Esophagus muscularis mucosa (tissue), 4 donors: ENCODE results near the gene MEG3. TPM values are rescaled to one million over a fixed set of nuclear protein-coding genes. Genes with fewer than 3 reads are reported as not detected.

Source experiments
- DNase-seq: peaks from one replicate; pipeline ENCODE4 v3.0.0-alpha.2; 2017; ENCODE audit errors: extremely low spot score
- H3K27ac ChIP-seq, 4 donors: fragments of 200-600 bp; sonication (generic); replicated peaks in 1 of 4; 1 replicate in 3 of 4; 2 replicates in 1 of 4; pipeline ENCODE4 v1.5.1; 2016 to 2019; ENCODE audit warnings: mild to moderate bottlenecking in 1 of 4
- H3K27me3 ChIP-seq, 4 donors: fragments of 200-600 bp; sonication (generic); one replicate each; pipeline versions ENCODE4 v1.5.1 to v1.6.0; 2016 to 2019
- H3K36me3 ChIP-seq, 4 donors: fragments of 200-600 bp; sonication (generic); one replicate each; pipeline ENCODE4 v1.5.1; 2016 to 2019
- H3K4me1 ChIP-seq, 4 donors: fragments of 200-600 bp; sonication (generic); one replicate each; pipeline ENCODE4 v1.5.1; 2016 to 2019
- H3K4me3 ChIP-seq, 4 donors: fragments of 200-600 bp; sonication (generic); 1 replicate in 2 of 4; 2 replicates in 2 of 4; pipeline ENCODE4 v1.5.1; 2016 to 2019; ENCODE audit warnings: mild to moderate bottlenecking in 4 of 4, moderate library complexity in 1 of 4
- H3K9me3 ChIP-seq, 4 donors: fragments of 200-600 bp; sonication (generic); 1 replicate in 3 of 4; 2 replicates in 1 of 4; pipeline ENCODE4 v1.5.1; 2016 to 2019
- CTCF ChIP-seq, 3 experiments: fragments of 200-600 bp in 2 of 3; fragments of 450-650 bp in 1 of 3; sonication (generic) in 2 of 3; IDR thresholded peaks; one replicate each; pipeline ENCODE4 v1.5.1; 2017 to 2019; ENCODE audit warnings: antibody characterized with exemption in 3 of 3, mild to moderate bottlenecking in 2 of 3, moderate library complexity in 1 of 3
- EP300 ChIP-seq: sonication (generic); formaldehyde crosslinking; IDR thresholded peaks from one replicate; pipeline ENCODE4 v1.6.1; 2017; ENCODE audit warnings: antibody characterized with exemption
- POLR2A ChIP-seq: fragments of 450-650 bp; IDR thresholded peaks from one replicate; pipeline ENCODE4 v1.6.1; 2017; ENCODE audit warnings: antibody characterized with exemption, moderate library complexity, mild to moderate bottlenecking, low read depth
- POLR2AphosphoS5 ChIP-seq, 2 donors: sonication (generic); formaldehyde crosslinking; IDR thresholded peaks; one replicate each; pipeline ENCODE4 v1.6.1; 2017; ENCODE audit warnings: antibody characterized with exemption in 2 of 2
- WGBS: methylation state at CpG from one replicate; pipeline ENCODE4 v1.1.5; 2018; 5-methylcytosine and 5-hydroxymethylcytosine counted together
- intact Hi-C: fragments of 100-400 bp; cut with DNase I; formaldehyde crosslinking; loops from one replicate; pipeline ENCODE4 v1.15.1; 2023
- total RNA-seq, 4 donors: library from RNA; depleted of rRNA; stranded (reverse); fragments of >200 nt; gene quantifications; one replicate each; pipeline versions ENCODE4 v1.1.0 to v1.2.1, GENCODE V29; 2016

MEG3 gene
- total RNA-seq, 4 donors from 2014 or later, result 9.4 to 53.2 (median 22.1) TPM

- H3K27me3 ChIP-seq, result peaks cover 0 to 21% (median 0%) of the 10 kb centered on the region in 4 donors
- TF ChIP-seq EP300 (no peak), CTCF (IDR thresholded peaks at IDR 0.05) (no peak), POLR2AphosphoS5 (IDR thresholded peaks at IDR 0.05) (no peak), POLR2A (no peak)
- no peak overlapping the region for H3K4me3 ChIP-seq
- DNase-seq, result no peak
- no peaks in the 10 kb centered on the region for H3K9me3 ChIP-seq
- WGBS, result 94% methylated on average over 10 of the region's 11 CpGs
- H3K4me1 ChIP-seq, result no peaks in the 10 kb centered on the region
- no peak overlapping the region for H3K27ac ChIP-seq
- no peaks in the 10 kb centered on the region for H3K36me3 ChIP-seq
- intact Hi-C loops, result no loop called here
Measured at GRCh38 chr14:100784523-100785337, 41.2 kb upstream of the MEG3 start.

DNA sequence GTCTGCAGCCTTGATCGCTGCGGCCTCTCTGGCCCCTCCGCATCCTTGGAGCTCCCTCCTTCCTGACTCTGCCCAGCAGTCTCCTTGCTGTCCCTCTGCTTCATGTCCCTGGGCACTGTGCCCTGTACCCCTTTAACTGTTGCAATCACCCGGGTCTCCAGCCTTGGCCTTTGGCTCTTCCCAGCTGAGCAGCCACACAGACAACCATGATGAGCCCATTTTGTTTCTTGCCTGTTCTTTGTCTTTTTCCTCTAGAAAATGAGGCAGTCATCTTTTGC is 40.6 kb upstream of the MEG3 start:
- Histone ChIP-seq H3K4me3 (no peak overlapping the region), H3K27ac (no peak overlapping the region), H3K36me3 (no peaks in the 10 kb centered on the region), H3K27me3 (peaks cover 0 to 27% (median 0%) of the 10 kb centered on the region in 4 donors), H3K9me3 (no peaks in the 10 kb centered on the region), H3K4me1 (no peaks in the 10 kb centered on the region)
- DNase-seq, result no peak
- intact Hi-C loops, result no loop called here
- 93% methylated on average over 4 of the region's 4 CpGs for WGBS
- TF ChIP-seq POLR2AphosphoS5 (IDR thresholded peaks at IDR 0.05), result no peak
- TF ChIP-seq POLR2A, result no peak
- TF ChIP-seq EP300, result no peak
- no peak for TF ChIP-seq CTCF (IDR thresholded peaks at IDR 0.05)

DNA sequence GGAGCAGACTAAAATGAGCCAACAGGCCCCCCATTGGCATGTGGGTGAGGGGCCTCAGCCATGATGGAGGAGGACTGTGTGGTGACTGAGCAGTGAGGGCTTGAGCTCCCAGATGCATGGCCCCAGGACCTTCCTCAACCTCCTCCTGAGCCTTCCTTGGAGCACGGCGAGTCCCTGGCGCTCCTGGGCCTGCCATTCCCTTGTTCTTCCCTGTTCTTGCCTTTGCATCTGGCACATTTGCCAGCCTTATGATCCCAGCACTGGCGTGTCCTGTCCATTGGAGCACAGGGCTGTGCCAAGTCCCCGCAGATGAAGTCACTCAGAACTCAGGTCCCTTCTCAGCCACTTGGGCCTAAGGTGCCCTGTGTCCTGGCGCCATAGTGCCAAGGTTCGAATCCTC is 40.3 kb upstream of the MEG3 start:
- no peaks in the 10 kb centered on the region for H3K9me3 ChIP-seq
- intact Hi-C loops, result no loop called here
- H3K27ac ChIP-seq, result no peak overlapping the region
- WGBS, result 91% methylated on average over 7 of the region's 7 CpGs
- DNase-seq, result no peak
- no peak overlapping the region for H3K4me3 ChIP-seq
- TF ChIP-seq POLR2A (no peak), POLR2AphosphoS5 (IDR thresholded peaks at IDR 0.05) (no peak), CTCF (IDR thresholded peaks at IDR 0.05) (no peak), EP300 (no peak)
- no peaks in the 10 kb centered on the region for H3K36me3 ChIP-seq
- H3K4me1 ChIP-seq, result no peaks in the 10 kb centered on the region
- peaks cover 0 to 29% (median 0%) of the 10 kb centered on the region in 4 donors for H3K27me3 ChIP-seq

DNA sequence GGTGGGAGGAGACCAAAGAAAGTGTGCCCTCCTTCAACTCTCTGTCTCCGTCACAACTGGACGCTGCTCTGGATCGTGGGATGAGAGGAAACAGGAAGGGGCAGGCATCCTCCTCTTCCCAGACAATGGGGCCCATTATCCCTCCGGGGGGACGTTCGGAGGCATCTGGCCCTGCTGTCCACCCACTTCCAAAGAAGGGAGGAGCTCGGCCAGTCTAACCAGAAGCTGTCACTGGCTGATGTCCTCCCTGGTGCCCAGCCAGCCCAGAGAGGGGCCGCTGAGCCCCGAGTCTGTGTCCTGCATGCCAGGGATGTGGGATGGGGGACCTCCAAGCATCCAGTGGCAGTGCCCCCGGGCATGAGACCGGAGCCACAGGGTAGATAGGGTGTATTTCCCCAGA is 39.8 kb upstream of the MEG3 start:
- Histone ChIP-seq H3K27ac (no peak overlapping the region), H3K9me3 (no peaks in the 10 kb centered on the region), H3K4me1 (no peaks in the 10 kb centered on the region), H3K4me3 (no peak overlapping the region), H3K27me3 (peaks cover 0 to 29% (median 0%) of the 10 kb centered on the region in 4 donors), H3K36me3 (no peaks in the 10 kb centered on the region)
- intact Hi-C loops, result no loop called here
- TF ChIP-seq EP300 (no peak), POLR2AphosphoS5 (IDR thresholded peaks at IDR 0.05) (no peak), CTCF (IDR thresholded peaks at IDR 0.05) (no peak), POLR2A (no peak)
- WGBS, result 49% methylated on average over 11 of the region's 11 CpGs
- no peak for DNase-seq
